A549 (cell line): ENCODE data around the gene RIPPLY2. TPM values are rescaled to one million over a fixed set of nuclear protein-coding genes. Genes with fewer than 3 reads are reported as not detected.

ENCODE experiments used
- ATAC-seq, 2 experiments: fragments of 200-7000 bp in 1 of 2; fragments of >200 bp in 1 of 2; cut with Nextera tagmentation in 1 of 2; cut with Tn5 transposase in 1 of 2; 3 replicates each; pipeline versions ENCODE4 v1.8.0 to v1.9.1; 2018 to 2020; ENCODE audit warnings: mild to moderate bottlenecking in 1 of 2, moderate library complexity in 1 of 2
- CTCF ChIA-PET: fragments of 300-600 bp; sonication (Branson Sonifier 250); formaldehyde crosslinking; extraction: SDS; loops from one replicate; lab custom pipeline; 2021; ENCODE audit warnings: antibody characterized with exemption, inconsistent platforms; lab: Yijun Ruan, JAX
- POLR2A ChIA-PET: fragments of 350-600 bp; formaldehyde crosslinking; extraction: SDS; loops from one replicate; lab custom pipeline; 2021; ENCODE audit warnings: antibody characterized with exemption, inconsistent platforms; lab: Yijun Ruan, JAX
- DNase-seq, 2 experiments: peaks; one replicate each; pipeline versions ENCODE4 v3.0.0 to v3.0.0-alpha.2; 2011 to 2016; ENCODE audit warnings: low read depth in 1 of 2, low spot score in 1 of 2
- FAIRE-seq: peaks from 2 replicates; lab custom pipeline; 2011; peaks lifted over from hg19 to GRCh38; lab: Jason Lieb, UNC
- H3K27ac ChIP-seq, 2 experiments: fragments of >200 bp; sonication (Bioruptor Twin); formaldehyde crosslinking; 3 replicates each; pipeline ENCODE4 v1.5.1; 2016 to 2017
- H3K4me1 ChIP-seq: fragments of >200 bp; sonication (Bioruptor Twin); formaldehyde crosslinking; 3 replicates; pipeline ENCODE4 v1.6.1; 2016
- H3K4me2 ChIP-seq: fragments of >200 bp; sonication (Bioruptor Twin); formaldehyde crosslinking; 3 replicates; pipeline ENCODE4 v1.6.1; 2016
- H3K4me3 ChIP-seq: fragments of >200 bp; sonication (Bioruptor Twin); formaldehyde crosslinking; 3 replicates; pipeline ENCODE4 v1.5.1; 2016
- H3K9me3 ChIP-seq: fragments of >200 bp; sonication (Bioruptor Twin); formaldehyde crosslinking; 3 replicates; pipeline ENCODE4 v1.6.1; 2016
- ATOH8 ChIP-seq: fragments of 250-450 bp; sonication (Bioruptor Pico); IDR thresholded peaks from 2 replicates; pipeline ENCODE4 v1.5.0; 2020; ENCODE audit warnings: low read depth, mild to moderate bottlenecking, moderate library complexity
- BCL3 ChIP-seq: fragments of >200 bp; sonication (Bioruptor Twin); formaldehyde crosslinking; IDR thresholded peaks from 3 replicates; pipeline ENCODE4 v1.6.1; 2016
- BHLHE40 ChIP-seq: IDR thresholded peaks from 2 replicates; pipeline ENCODE4 v1.6.1; 2012; ENCODE audit warnings: low read depth, low read length, inconsistent platforms
- CBX2 ChIP-seq: fragments of 200-600 bp; sonication (generic); IDR thresholded peaks from 2 replicates; pipeline ENCODE4 v1.6.1; 2016; ENCODE audit warnings: low read depth, mild to moderate bottlenecking, borderline replicate concordance
- CBX8 ChIP-seq: fragments of 200-600 bp; sonication (generic); IDR thresholded peaks from 2 replicates; pipeline ENCODE4 v1.6.1; 2016
- CEBPB ChIP-seq, 2 experiments: fragments of >200 bp in 1 of 2; sonication (Bioruptor Twin) in 1 of 2; formaldehyde crosslinking in 1 of 2; IDR thresholded peaks; 2 replicates each; pipeline ENCODE4 v1.6.1; 2012 to 2016
- EHF ChIP-seq: fragments of 250-450 bp; sonication (Bioruptor Pico); IDR thresholded peaks from 2 replicates; pipeline ENCODE4 v1.5.0; 2020; ENCODE audit warnings: mild to moderate bottlenecking
- EHMT2 ChIP-seq: fragments of 200-600 bp; sonication (generic); IDR thresholded peaks from 2 replicates; pipeline ENCODE4 v1.6.1; 2016; ENCODE audit warnings: antibody characterized with exemption, low read depth, mild to moderate bottlenecking, moderate library complexity
- EP300 ChIP-seq, 2 experiments: fragments of >200 bp; sonication (Bioruptor Twin); formaldehyde crosslinking; IDR thresholded peaks; 2 replicates in 1 of 2; 3 replicates in 1 of 2; pipeline ENCODE4 v1.6.1; 2016 to 2017
- FOSL2 ChIP-seq, 2 experiments: fragments of 450-650 bp in 1 of 2; fragments of >200 bp in 1 of 2; sonication (Bioruptor Twin) in 1 of 2; formaldehyde crosslinking; IDR thresholded peaks; 2 replicates each; pipeline versions ENCODE4 v1.5.0 to v1.6.1; 2016 to 2020; ENCODE audit warnings: mild to moderate bottlenecking in 1 of 2, moderate library complexity in 1 of 2
- FOXS1 ChIP-seq: fragments of 250-450 bp; sonication (Bioruptor Pico); IDR thresholded peaks from 2 replicates; pipeline ENCODE4 v1.5.0; 2020; ENCODE audit warnings: mild to moderate bottlenecking, moderate library complexity
- GATA3 ChIP-seq: IDR thresholded peaks from 2 replicates; pipeline ENCODE4 v1.6.1; 2012; ENCODE audit warnings: borderline replicate concordance
- HDAC2 ChIP-seq: fragments of 200-600 bp; sonication (generic); IDR thresholded peaks from 2 replicates; pipeline ENCODE4 v1.6.1; 2016
- HEYL ChIP-seq: fragments of 250-450 bp; sonication (Bioruptor Pico); IDR thresholded peaks from 2 replicates; pipeline ENCODE4 v1.8.0; 2021; ENCODE audit warnings: mild to moderate bottlenecking, moderate library complexity
- HOXA7 ChIP-seq: fragments of 250-450 bp; sonication (Bioruptor Pico); IDR thresholded peaks from 2 replicates; pipeline ENCODE4 v1.5.0; 2020; ENCODE audit warnings: mild to moderate bottlenecking, moderate library complexity
- HOXB5 ChIP-seq: fragments of 250-450 bp; sonication (Bioruptor Pico); IDR thresholded peaks from 2 replicates; pipeline ENCODE4 v1.5.0; 2020; ENCODE audit warnings: mild to moderate bottlenecking, moderate library complexity
- JUNB ChIP-seq: fragments of >200 bp; sonication (Bioruptor Twin); formaldehyde crosslinking; IDR thresholded peaks from 2 replicates; pipeline ENCODE4 v1.6.1; 2016
- KDM1A ChIP-seq: fragments of 200-600 bp; sonication (generic); IDR thresholded peaks from 2 replicates; pipeline ENCODE4 v1.6.1; 2016; ENCODE audit warnings: low read depth, mild to moderate bottlenecking
- MAFK ChIP-seq: fragments of 450-650 bp; IDR thresholded peaks from 2 replicates; pipeline ENCODE4 v1.6.1; 2014; ENCODE audit not compliant: partially characterized antibody
- MAZ ChIP-seq: fragments of 150-350 bp; IDR thresholded peaks from 2 replicates; pipeline ENCODE4 v1.6.1; 2014; ENCODE audit warnings: antibody characterized with exemption, low read depth, low read length, borderline replicate concordance
- NPAS2 ChIP-seq: fragments of 250-450 bp; sonication (Bioruptor Pico); IDR thresholded peaks from 2 replicates; pipeline ENCODE4 v1.8.0; 2022; ENCODE audit warnings: mild to moderate bottlenecking, moderate library complexity, borderline replicate concordance
- PBX3 ChIP-seq: IDR thresholded peaks from 2 replicates; pipeline ENCODE4 v1.6.1; 2012
- PHF8 ChIP-seq: fragments of 200-600 bp; sonication (generic); IDR thresholded peaks from 2 replicates; pipeline ENCODE4 v1.6.1; 2016; ENCODE audit warnings: low read depth, mild to moderate bottlenecking, antibody characterized with exemption, moderate library complexity, borderline replicate concordance
- POLR2AphosphoS2 ChIP-seq: conservative IDR thresholded peaks from 2 replicates; pipeline ENCODE4 v1.6.1; 2012; ENCODE audit warnings: low read length, improper control_type of control experiment, inconsistent platforms
- RAD21 ChIP-seq, 2 experiments: fragments of >200 bp in 1 of 2; sonication (Bioruptor Twin) in 1 of 2; formaldehyde crosslinking in 1 of 2; IDR thresholded peaks in 1 of 2; conservative IDR thresholded peaks in 1 of 2; 2 replicates in 1 of 2; 3 replicates in 1 of 2; pipeline ENCODE4 v1.6.1; 2012 to 2018; ENCODE audit warnings: inconsistent platforms in 1 of 2
- RARB ChIP-seq: fragments of 250-450 bp; sonication (Bioruptor Pico); IDR thresholded peaks from 2 replicates; pipeline ENCODE4 v1.8.0; 2021; ENCODE audit warnings: mild to moderate bottlenecking, moderate library complexity
- RCOR1 ChIP-seq: fragments of 150-350 bp; IDR thresholded peaks from 2 replicates; pipeline ENCODE4 v1.6.1; 2014; ENCODE audit warnings: antibody characterized with exemption, low read length, low read depth
- RFX5 ChIP-seq: fragments of 450-650 bp; IDR thresholded peaks from 2 replicates; pipeline ENCODE4 v1.7.1; 2014; ENCODE audit warnings: antibody characterized with exemption, mild to moderate bottlenecking, moderate library complexity
- RNF2 ChIP-seq: fragments of 200-600 bp; sonication (generic); IDR thresholded peaks from 2 replicates; pipeline ENCODE4 v1.6.1; 2016; ENCODE audit warnings: low read depth, mild to moderate bottlenecking, antibody characterized with exemption, moderate library complexity, borderline replicate concordance
- SMC3 ChIP-seq: fragments of >200 bp; sonication (Bioruptor Twin); formaldehyde crosslinking; IDR thresholded peaks from 3 replicates; pipeline ENCODE4 v1.6.1; 2018; ENCODE audit warnings: inconsistent platforms
- ZC3H11A ChIP-seq: fragments of 450-650 bp; IDR thresholded peaks from 2 replicates; pipeline ENCODE4 v1.6.1; 2014; ENCODE audit warnings: antibody characterized with exemption, mild to moderate bottlenecking
- ZNF302 ChIP-seq: fragments of 250-450 bp; sonication (Bioruptor Pico); IDR thresholded peaks from 2 replicates; pipeline ENCODE4 v1.9.0; 2021; ENCODE audit warnings: inconsistent platforms, mild to moderate bottlenecking, moderate library complexity
- WGBS: methylation state at CpG from one replicate; pipeline ENCODE4 v1.1.6; 2017; ENCODE audit errors: missing lambda C conversion rate; 5-methylcytosine and 5-hydroxymethylcytosine counted together
- polyA plus RNA-seq, 4 experiments: library from polyadenylated mRNA; depleted of rRNA in 3 of 4; stranded (reverse); fragments of >200 nt; fragmentation: RNase III in 1 of 4; extraction: RNeasy Plus Mini Kit Qiagen cat#74134 plus additional on column Dnase treatment in 1 of 4; gene quantifications; 2 replicates in 3 of 4; 3 replicates in 1 of 4; pipeline ENCODE4 v1.2.3, GENCODE V29; 2011 to 2017
- TF ChIP-seq, protein P1 (sequence below): IDR thresholded peaks from 2 replicates; pipeline ENCODE4 v1.6.1; 2012; ENCODE audit warnings: low read depth, borderline replicate concordance
- TF ChIP-seq, protein P2 (sequence below): fragments of 450-650 bp; IDR thresholded peaks from 2 replicates; pipeline ENCODE4 v1.6.1; 2014; ENCODE audit warnings: antibody characterized with exemption
- TF ChIP-seq, protein P3 (sequence below): fragments of >200 bp; sonication (Bioruptor Twin); formaldehyde crosslinking; IDR thresholded peaks from 2 replicates; pipeline ENCODE4 v1.6.1; 2016
- TF ChIP-seq, protein P4 (sequence below): fragments of 150-350 bp; IDR thresholded peaks from 2 replicates; pipeline ENCODE4 v1.6.1; 2014; ENCODE audit warnings: low read depth, mild to moderate bottlenecking, low read length

Gene RIPPLY2
- polyA plus RNA-seq, 2 of the 4 experiments (the other 2 are of a cell fraction): 0.27 to 1.5 TPM

DNA sequence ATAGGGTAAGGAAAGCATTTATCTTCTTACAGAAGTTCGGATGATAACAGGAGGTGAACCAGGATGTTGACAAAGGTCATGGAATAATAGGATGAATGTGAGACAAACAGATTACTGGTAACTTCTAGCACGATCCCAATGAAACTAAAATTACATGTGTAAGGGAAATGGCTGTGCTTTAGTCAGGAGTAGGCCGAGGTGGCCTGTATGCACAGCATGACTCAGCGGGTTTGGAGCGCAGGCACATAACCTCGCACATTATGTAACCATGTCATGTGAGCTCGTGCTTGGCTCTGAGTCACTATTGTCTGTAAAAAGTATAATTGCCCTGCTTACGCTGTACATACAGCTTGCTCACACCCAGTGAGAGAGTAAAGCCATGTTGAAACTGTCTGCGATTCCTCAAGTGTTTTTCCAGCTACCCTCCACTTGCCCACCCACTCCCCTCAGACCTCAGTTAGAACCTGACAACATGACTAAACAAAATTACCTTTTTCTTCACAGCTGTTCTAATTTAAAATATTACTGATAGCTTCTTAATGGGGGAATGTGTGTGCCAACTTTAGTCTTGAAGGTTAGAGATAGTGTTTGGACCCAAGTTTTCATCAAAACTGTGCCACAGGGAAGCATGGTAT is 14.5 kb downstream of the RIPPLY2 start:
- H3K4me3 ChIP-seq: no peak overlapping the region
- peak overlapping the region; percentile 57 for H3K4me2 ChIP-seq
- peak; percentile 97 to 99 for ATAC-seq
- ChIA-PET POLR2A (interaction anchor here (1.9 kb wide), 1 partner anchor 8 kb away, joined by 12 read pairs; the partner anchor contains the start of gene CYB5R4), CTCF (interaction anchor here (0.8 kb wide), 1 partner anchor 19 kb away, joined by 3 read pairs; no protein-coding TSS in a partner anchor)
- peak in 1 of 2 experiments; percentile 92 for DNase-seq
- FAIRE-seq: peak; percentile 7
- no peaks in the 10 kb centered on the region for H3K9me3 ChIP-seq
- peak overlapping the region; percentile 88 to 89 for H3K27ac ChIP-seq
- WGBS: 18% methylated on average over 9 of the region's 9 CpGs
- peaks cover 28% of the 10 kb centered on the region for H3K4me1 ChIP-seq
- TF ChIP-seq ATOH8 (CRISPR knock-in tag): peak; percentile 100
- TF ChIP-seq, protein P1, sequence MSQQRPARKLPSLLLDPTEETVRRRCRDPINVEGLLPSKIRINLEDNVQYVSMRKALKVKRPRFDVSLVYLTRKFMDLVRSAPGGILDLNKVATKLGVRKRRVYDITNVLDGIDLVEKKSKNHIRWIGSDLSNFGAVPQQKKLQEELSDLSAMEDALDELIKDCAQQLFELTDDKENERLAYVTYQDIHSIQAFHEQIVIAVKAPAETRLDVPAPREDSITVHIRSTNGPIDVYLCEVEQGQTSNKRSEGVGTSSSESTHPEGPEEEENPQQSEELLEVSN: no peak
- no peak; the same call in 2 of the 3 replicates for TF ChIP-seq BCL3
- TF ChIP-seq PBX3: no peak
- TF ChIP-seq EHMT2: no peak
- peak; percentile 99 for TF ChIP-seq HEYL (CRISPR knock-in tag)
- peak; percentile 98 for TF ChIP-seq EHF (CRISPR knock-in tag)
- TF ChIP-seq NPAS2 (CRISPR knock-in tag): peak; percentile 55
- no peak for TF ChIP-seq CBX2
- TF ChIP-seq HOXA7 (CRISPR knock-in tag): peak; percentile 97; the same call in 1 of the 2 replicates
- peak; percentile 67 for TF ChIP-seq BHLHE40
- peak; percentile 78 for TF ChIP-seq FOSL2 (IDR thresholded peaks at IDR 0.05)
- TF ChIP-seq FOSL2 (CRISPR knock-in tag; IDR thresholded peaks at IDR 0.05): peak; percentile 94
- peak; percentile 91 for TF ChIP-seq RARB (CRISPR knock-in tag)
- TF ChIP-seq JUNB: peak; percentile 82
- peak; percentile 93; the same call in 1 of the 2 replicates for TF ChIP-seq FOXS1 (CRISPR knock-in tag)
- no peak for TF ChIP-seq CBX8
- TF ChIP-seq EP300 (IDR thresholded peaks at IDR 0.05): peak; percentile 20 to 38; a peak in 2 of 5 replicates
- TF ChIP-seq RNF2: no peak
- TF ChIP-seq PHF8: no peak
- TF ChIP-seq RAD21 (conservative IDR thresholded peaks at IDR 0.05 in 1 of 2, IDR thresholded peaks at IDR 0.05 in 1 of 2): no peak
- TF ChIP-seq, protein P2, sequence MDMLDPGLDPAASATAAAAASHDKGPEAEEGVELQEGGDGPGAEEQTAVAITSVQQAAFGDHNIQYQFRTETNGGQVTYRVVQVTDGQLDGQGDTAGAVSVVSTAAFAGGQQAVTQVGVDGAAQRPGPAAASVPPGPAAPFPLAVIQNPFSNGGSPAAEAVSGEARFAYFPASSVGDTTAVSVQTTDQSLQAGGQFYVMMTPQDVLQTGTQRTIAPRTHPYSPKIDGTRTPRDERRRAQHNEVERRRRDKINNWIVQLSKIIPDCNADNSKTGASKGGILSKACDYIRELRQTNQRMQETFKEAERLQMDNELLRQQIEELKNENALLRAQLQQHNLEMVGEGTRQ: peak; percentile 55
- TF ChIP-seq HOXB5 (CRISPR knock-in tag): peak; percentile 98
- TF ChIP-seq, protein P3, sequence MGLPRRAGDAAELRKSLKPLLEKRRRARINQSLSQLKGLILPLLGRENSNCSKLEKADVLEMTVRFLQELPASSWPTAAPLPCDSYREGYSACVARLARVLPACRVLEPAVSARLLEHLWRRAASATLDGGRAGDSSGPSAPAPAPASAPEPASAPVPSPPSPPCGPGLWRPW: no peak
- no peak for TF ChIP-seq HDAC2
- TF ChIP-seq MAFK: peak; percentile 99
- TF ChIP-seq CEBPB (IDR thresholded peaks at IDR 0.05): peak; percentile 44 to 82; a peak in 2 of 4 replicates
- TF ChIP-seq MAZ: no peak
- TF ChIP-seq POLR2AphosphoS2: no peak
- no peak for TF ChIP-seq RCOR1
- peak; percentile 96 for TF ChIP-seq ZNF302 (CRISPR knock-in tag)
- TF ChIP-seq SMC3: no peak
- TF ChIP-seq ZC3H11A: no peak
- TF ChIP-seq KDM1A: no peak
- TF ChIP-seq, protein P4, sequence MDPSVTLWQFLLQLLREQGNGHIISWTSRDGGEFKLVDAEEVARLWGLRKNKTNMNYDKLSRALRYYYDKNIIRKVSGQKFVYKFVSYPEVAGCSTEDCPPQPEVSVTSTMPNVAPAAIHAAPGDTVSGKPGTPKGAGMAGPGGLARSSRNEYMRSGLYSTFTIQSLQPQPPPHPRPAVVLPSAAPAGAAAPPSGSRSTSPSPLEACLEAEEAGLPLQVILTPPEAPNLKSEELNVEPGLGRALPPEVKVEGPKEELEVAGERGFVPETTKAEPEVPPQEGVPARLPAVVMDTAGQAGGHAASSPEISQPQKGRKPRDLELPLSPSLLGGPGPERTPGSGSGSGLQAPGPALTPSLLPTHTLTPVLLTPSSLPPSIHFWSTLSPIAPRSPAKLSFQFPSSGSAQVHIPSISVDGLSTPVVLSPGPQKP: no peak
- peak; percentile 36; the same call in 1 of the 2 replicates for TF ChIP-seq GATA3
- no peak for TF ChIP-seq RFX5
